Psoas muscle (tissue), 8 donors: ENCODE results near the gene CUEDC1. TPM values are rescaled to one million over a fixed set of nuclear protein-coding genes. Genes with fewer than 3 reads are reported as not detected.

ENCODE experiments used
- ATAC-seq, 4 donors: fragments of 200-7000 bp; cut with Tn5 transposase; one replicate each; pipeline ENCODE4 v1.9.1; 2020; ENCODE audit warnings: moderate library complexity in 3 of 4, mild to moderate bottlenecking in 2 of 4
- DNase-seq, 2 donors: peaks; one replicate each; pipeline ENCODE4 v3.0.0-alpha.2; 2020
- H3K27ac ChIP-seq: fragments of 200-600 bp; one replicate; pipeline ENCODE4 v1.8.0; 2022
- H3K27me3 ChIP-seq, 3 donors: fragments of 200-600 bp in 1 of 3; one replicate each; pipeline versions ENCODE4 v1.6.1 to v1.8.0; 2013 to 2022; ENCODE audit warnings: low read length in 2 of 3, mild to moderate bottlenecking in 2 of 3, moderate library complexity in 1 of 3; ENCODE audit not compliant: insufficient read depth in 3 of 3
- H3K36me3 ChIP-seq, 2 donors: fragments of 200-600 bp in 1 of 2; one replicate each; pipeline versions ENCODE4 v1.6.1 to v1.8.0; 2013 to 2022; ENCODE audit warnings: low read depth in 1 of 2, mild to moderate bottlenecking in 1 of 2, moderate library complexity in 1 of 2; ENCODE audit not compliant: insufficient read depth in 1 of 2
- H3K4me1 ChIP-seq: fragments of 200-600 bp; one replicate; pipeline ENCODE4 v1.8.0; 2022
- H3K4me3 ChIP-seq: fragments of 200-600 bp; one replicate; pipeline ENCODE4 v1.8.0; 2022; ENCODE audit warnings: mild to moderate bottlenecking
- H3K9me3 ChIP-seq: fragments of 200-600 bp; one replicate; pipeline ENCODE4 v1.8.0; 2022
- CTCF ChIP-seq: fragments of 200-600 bp; IDR thresholded peaks from one replicate; pipeline ENCODE4 v1.8.0; 2022; ENCODE audit warnings: antibody characterized with exemption
- WGBS, 3 donors: extraction: QIAGEN DNeasy Blood & Tissue Kit; methylation state at CpG; one replicate each; pipeline versions ENCODE4 v1.1.6 to v1.1.7; 2013; 5-methylcytosine and 5-hydroxymethylcytosine counted together
- intact Hi-C, 2 donors: fragments of 100-400 bp; cut with DNase I; formaldehyde crosslinking; loops; one replicate each; pipeline versions ENCODE4 v1.11.0 to v1.14.2; 2022
- polyA plus RNA-seq, 3 donors: library from polyadenylated mRNA; stranded (reverse); fragments of 200-250 nt; gene quantifications; one replicate each; pipeline ENCODE4 v1.2.3, GENCODE V29; 2013
- total RNA-seq, 4 donors: library from RNA; stranded (reverse); fragmentation: NEBNext Ultra II Directional in 2 of 4; extraction: Animal tissue kit (Norgen Biotek cat#: 25700) in 2 of 4; gene quantifications; one replicate each; pipeline versions ENCODE4 v1.2.1 to v1.2.4, GENCODE V29; 2021 to 2023
- donor health status: healthy with polysubstance abuse.
- donor health status: DM: no; HTN: no; CAD: no; lungs with moderate emphysema.
- donor health status: Bipolar disorder and iron deficiency.
- donor health status: healthy.
- donor health status: DM: yes; HTN: yes; CAD: no.
- donor health status: DM: no; HTN: no; CAD: no.
- donor health status: DM: no; HTN: no; CAD: no.
- donor health status: DM: yes; HTN: yes; CAD: no.

The CUEDC1 gene
- total and polyA plus RNA-seq, 7 donors = 28.0 to 67.2 (median 46.4) TPM

GRCh38 chr17:57830880-57831279 lies 124.3 kb downstream of the CUEDC1 start:
- H3K36me3 ChIP-seq = peaks cover 0 to 4% of the 10 kb centered on the region in 2 donors
- no peaks in the 10 kb centered on the region for H3K9me3 ChIP-seq
- ATAC-seq = no peak
- intact Hi-C loops = loop anchor here (5.0 to 10.0 kb wide), 3 partner anchors 226 to 694 kb away; no protein-coding TSS in a partner anchor
- no peak for TF ChIP-seq CTCF
- no peak overlapping the region for H3K27ac ChIP-seq
- H3K4me1 ChIP-seq = peaks cover 30% of the 10 kb centered on the region
- WGBS, 3 donors = 87 to 94% (median 88%) methylated on average over 7 of the region's 7 CpGs
- no peak for DNase-seq
- no peaks in the 10 kb centered on the region for H3K27me3 ChIP-seq
- no peak overlapping the region for H3K4me3 ChIP-seq

GRCh38 chr17:57823469-57824401 lies 131.5 kb downstream of the CUEDC1 start:
- ATAC-seq (peak in 1 of 4 donors; percentile 66), DNase-seq (no peak)
- TF ChIP-seq CTCF = no peak
- 76 to 79% (median 77%) methylated on average over 15 of the region's 15 CpGs for WGBS, 3 donors
- H3K27ac ChIP-seq = no peak overlapping the region
- H3K9me3 ChIP-seq = no peaks in the 10 kb centered on the region
- H3K36me3 ChIP-seq = peaks cover 0 to 4% of the 10 kb centered on the region in 2 donors
- no peaks in the 10 kb centered on the region for H3K4me1 ChIP-seq
- intact Hi-C loops = no loop called here
- H3K4me3 ChIP-seq = no peak overlapping the region
- no peaks in the 10 kb centered on the region for H3K27me3 ChIP-seq

- no peak overlapping the region for H3K4me3 ChIP-seq
- H3K27ac ChIP-seq = no peak overlapping the region
- H3K27me3 ChIP-seq = no peaks in the 10 kb centered on the region
- no peaks in the 10 kb centered on the region for H3K36me3 ChIP-seq
- intact Hi-C loops = no loop called here
- no peaks in the 10 kb centered on the region for H3K4me1 ChIP-seq
- DNase-seq (no peak), ATAC-seq (no peak)
- WGBS, 3 donors = 71 to 93% (median 90%) methylated on average over 5 of the region's 5 CpGs
- no peaks in the 10 kb centered on the region for H3K9me3 ChIP-seq
- TF ChIP-seq CTCF = no peak
These were observed 135.3 kb downstream of the CUEDC1 start for GRCh38 chr17:57819867-57820266.

- Histone ChIP-seq H3K36me3 (no peaks in the 10 kb centered on the region), H3K9me3 (no peaks in the 10 kb centered on the region), H3K4me3 (no peak overlapping the region), H3K27me3 (no peaks in the 10 kb centered on the region), H3K4me1 (no peaks in the 10 kb centered on the region), H3K27ac (no peak overlapping the region)
- no peak for TF ChIP-seq CTCF
- ATAC-seq (no peak), DNase-seq (no peak)
- WGBS, 3 donors = 77 to 87% (median 80%) methylated on average over 2 of the region's 2 CpGs
- intact Hi-C loops = no loop called here
These were observed 135.9 kb downstream of the CUEDC1 start for GRCh38 chr17:57819285-57819684.
